A673 (cell line): Measurements from ENCODE around the gene GMPR. TPM values are rescaled to one million over a fixed set of nuclear protein-coding genes. Genes with fewer than 3 reads are reported as not detected.

Experiments
- BruUV-seq: library from RNA; stranded (reverse); fragments of 400-500 nt; replicated peaks from 2 replicates; lab custom pipeline; 2021; lab: Mats Ljungman, UMichigan
- CTCF ChIA-PET: fragments of 300-600 bp; sonication (Branson Sonifier 250); formaldehyde crosslinking; loops from one replicate; lab custom pipeline; 2022; ENCODE audit warnings: antibody characterized with exemption; lab: Charles Lee
- POLR2A ChIA-PET: fragments of 300-600 bp; sonication (Branson Sonifier 250); formaldehyde crosslinking; loops from one replicate; lab custom pipeline; 2022; ENCODE audit warnings: antibody characterized with exemption; ENCODE audit not compliant: low non-redundant PET; lab: Charles Lee
- DNase-seq: peaks from one replicate; pipeline ENCODE4 v3.0.0-alpha.2; 2015; ENCODE audit warnings: low spot score
- H3K27ac ChIP-seq: fragments of 200-600 bp; sonication (generic); 2 replicates; pipeline ENCODE4 v1.5.1; 2016; ENCODE audit warnings: mixed run types, low read depth, mild to moderate bottlenecking, mixed read lengths, antibody characterized with exemption, low read length; ENCODE audit not compliant: poor library complexity, severe bottlenecking
- H3K27me3 ChIP-seq: fragments of 200-600 bp; sonication (generic); replicated peaks from 2 replicates; pipeline ENCODE4 v1.6.1; 2017; ENCODE audit warnings: mixed run types, low read depth, mild to moderate bottlenecking, mixed read lengths, antibody characterized with exemption, low read length; ENCODE audit not compliant: insufficient read depth, poor library complexity
- H3K36me3 ChIP-seq: fragments of 200-600 bp; sonication (generic); 2 replicates; pipeline ENCODE4 v1.6.1; 2016; ENCODE audit warnings: mixed run types, mild to moderate bottlenecking, mixed read lengths, antibody characterized with exemption, low read length; ENCODE audit not compliant: insufficient read depth, poor library complexity, severe bottlenecking
- H3K4me1 ChIP-seq: fragments of 200-600 bp; sonication (generic); 2 replicates; pipeline ENCODE4 v1.6.1; 2017; ENCODE audit warnings: mixed run types, mild to moderate bottlenecking, mixed read lengths, antibody characterized with exemption, low read length; ENCODE audit not compliant: insufficient read depth, poor library complexity, severe bottlenecking
- H3K4me3 ChIP-seq: fragments of 200-600 bp; sonication (generic); 2 replicates; pipeline ENCODE4 v1.5.1; 2016; ENCODE audit warnings: low read depth, mixed run types, mild to moderate bottlenecking, mixed read lengths, low read length; ENCODE audit not compliant: poor library complexity, severe bottlenecking
- H3K9me3 ChIP-seq: fragments of 200-600 bp; sonication (generic); 2 replicates; pipeline ENCODE4 v1.6.1; 2016; ENCODE audit warnings: mixed run types, low read depth, mild to moderate bottlenecking, mixed read lengths, antibody characterized with exemption, low read length; ENCODE audit not compliant: poor library complexity, severe bottlenecking
- EZH2 ChIP-seq: fragments of 200-600 bp; sonication (generic); IDR thresholded peaks from 2 replicates; pipeline ENCODE4 v1.6.1; 2017; ENCODE audit warnings: borderline replicate concordance, low read depth, mild to moderate bottlenecking, mixed read lengths, antibody characterized with exemption, low read length; ENCODE audit not compliant: poor library complexity, severe bottlenecking
- intact Hi-C: fragments of 100-400 bp; cut with micrococcal nuclease; formaldehyde crosslinking; loops from one replicate; pipeline ENCODE4 v1.10.0; 2022; ENCODE audit not compliant: unreplicated experiment
- total RNA-seq: library from RNA; stranded (reverse); gene quantifications from 2 replicates; pipeline ENCODE4 v1.2.3, GENCODE V29; 2021
- TF ChIP-seq, protein P1 (sequence below): fragments of 300-800, 200-600 bp; sonication (generic); conservative IDR thresholded peaks from 2 replicates; pipeline ENCODE4 v1.5.1; 2017; ENCODE audit warnings: low read depth, mild to moderate bottlenecking, antibody characterized with exemption, low read length, moderate library complexity, mixed read lengths

GMPR gene
- total RNA-seq, 1 experiment from 2014 or later = 0.32 TPM

DNA sequence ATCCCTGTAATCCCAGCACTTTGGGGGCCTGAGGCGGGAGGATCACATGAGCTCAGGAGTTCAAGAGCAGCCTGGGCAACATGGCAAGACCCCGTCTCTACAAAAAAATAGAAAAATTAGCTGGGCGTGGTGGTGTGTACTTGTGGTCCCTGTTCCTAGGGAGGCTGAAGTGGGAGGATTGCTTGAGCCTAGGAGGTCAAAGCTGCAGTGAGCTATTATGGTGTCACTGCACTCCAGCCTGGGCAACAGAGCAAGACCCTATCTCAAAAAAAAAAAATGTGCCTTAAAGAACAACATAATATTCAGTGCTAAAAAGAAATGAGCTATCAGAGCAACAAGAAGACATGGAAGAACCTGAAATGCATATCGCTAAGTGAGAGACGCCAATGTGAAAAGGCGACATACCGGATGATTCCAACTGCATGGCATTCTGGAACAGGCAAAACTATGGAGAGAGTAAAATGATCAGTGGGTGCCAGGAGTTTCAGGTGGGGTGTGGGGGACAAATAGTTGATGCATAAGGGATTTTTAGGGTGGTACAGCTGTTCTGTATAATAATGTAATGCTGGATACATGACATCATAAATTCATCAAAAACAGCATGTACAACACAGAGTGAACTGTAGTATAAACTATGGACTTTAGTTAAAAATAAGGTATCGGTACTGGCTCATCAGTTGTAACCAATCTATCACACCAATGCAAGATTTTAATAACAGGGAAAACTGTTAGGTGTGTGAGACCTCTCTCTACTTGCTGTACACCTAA is 80.8 kb downstream of the GMPR start:
- TF ChIP-seq, protein P1, sequence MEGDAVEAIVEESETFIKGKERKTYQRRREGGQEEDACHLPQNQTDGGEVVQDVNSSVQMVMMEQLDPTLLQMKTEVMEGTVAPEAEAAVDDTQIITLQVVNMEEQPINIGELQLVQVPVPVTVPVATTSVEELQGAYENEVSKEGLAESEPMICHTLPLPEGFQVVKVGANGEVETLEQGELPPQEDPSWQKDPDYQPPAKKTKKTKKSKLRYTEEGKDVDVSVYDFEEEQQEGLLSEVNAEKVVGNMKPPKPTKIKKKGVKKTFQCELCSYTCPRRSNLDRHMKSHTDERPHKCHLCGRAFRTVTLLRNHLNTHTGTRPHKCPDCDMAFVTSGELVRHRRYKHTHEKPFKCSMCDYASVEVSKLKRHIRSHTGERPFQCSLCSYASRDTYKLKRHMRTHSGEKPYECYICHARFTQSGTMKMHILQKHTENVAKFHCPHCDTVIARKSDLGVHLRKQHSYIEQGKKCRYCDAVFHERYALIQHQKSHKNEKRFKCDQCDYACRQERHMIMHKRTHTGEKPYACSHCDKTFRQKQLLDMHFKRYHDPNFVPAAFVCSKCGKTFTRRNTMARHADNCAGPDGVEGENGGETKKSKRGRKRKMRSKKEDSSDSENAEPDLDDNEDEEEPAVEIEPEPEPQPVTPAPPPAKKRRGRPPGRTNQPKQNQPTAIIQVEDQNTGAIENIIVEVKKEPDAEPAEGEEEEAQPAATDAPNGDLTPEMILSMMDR = no peak
- no peak for TF ChIP-seq EZH2
- Histone ChIP-seq H3K27me3 (no peaks in the 10 kb centered on the region), H3K27ac (peak overlapping the region; percentile 72), H3K4me1 (peaks cover 54% of the 10 kb centered on the region), H3K9me3 (no peaks in the 10 kb centered on the region), H3K36me3 (no peaks in the 10 kb centered on the region), H3K4me3 (no peak overlapping the region)
- DNase-seq = no peak
- intact Hi-C loops = no loop called here
- BruUV-seq = no TSS peak
- CTCF ChIA-PET = interaction anchor here (0.6 kb wide), 1 partner anchor 13 kb away, joined by 3 read pairs; no protein-coding TSS in a partner anchor
- POLR2A ChIA-PET = no interaction called here

DNA sequence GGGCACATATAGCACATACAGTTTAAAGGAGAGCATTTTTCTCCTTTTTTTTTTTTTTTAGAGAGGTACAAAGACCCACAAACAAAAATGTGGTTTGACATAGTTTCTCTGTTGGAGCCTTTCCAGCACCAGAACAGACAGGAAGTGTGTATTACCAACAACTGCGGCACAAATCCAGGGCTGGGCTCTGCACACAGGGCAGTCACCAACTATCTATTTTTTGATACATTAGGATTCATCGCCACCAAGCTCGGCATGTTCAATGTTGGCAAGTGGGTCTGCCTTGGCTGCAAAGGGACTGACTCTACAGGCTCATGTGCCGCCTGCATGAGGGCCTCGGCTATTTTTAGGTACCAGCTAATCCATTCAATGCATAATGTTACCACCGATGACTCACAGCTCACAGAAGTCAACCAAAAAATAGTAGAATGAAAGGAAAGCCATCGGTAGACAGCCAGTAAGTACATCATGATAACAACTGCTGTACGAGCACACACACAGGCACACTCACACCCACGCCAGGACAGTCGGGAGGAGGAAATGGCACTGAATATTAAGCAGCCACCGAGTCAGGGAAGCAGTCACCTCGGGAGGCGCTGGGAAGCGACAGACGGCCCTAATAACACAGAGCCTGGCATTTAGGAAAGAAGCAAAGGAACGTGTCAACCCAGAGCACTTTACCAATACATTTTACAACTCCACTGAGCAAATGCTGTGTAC is 81.6 kb downstream of the GMPR start:
- peak overlapping the region; percentile 27 for H3K4me3 ChIP-seq
- no TSS peak for BruUV-seq
- H3K9me3 ChIP-seq = no peaks in the 10 kb centered on the region
- DNase-seq = peak; percentile 93
- no peak for TF ChIP-seq EZH2
- TF ChIP-seq, protein P1 = no peak
- POLR2A ChIA-PET = interaction anchor here (0.6 kb wide), 1 partner anchor 32 kb away, joined by 3 read pairs; no protein-coding TSS in a partner anchor
- no peaks in the 10 kb centered on the region for H3K27me3 ChIP-seq
- CTCF ChIA-PET = no interaction called here
- intact Hi-C loops = no loop called here
- H3K36me3 ChIP-seq = no peaks in the 10 kb centered on the region
- peaks cover 54% of the 10 kb centered on the region for H3K4me1 ChIP-seq
- H3K27ac ChIP-seq = peak overlapping the region; percentile 72

DNA sequence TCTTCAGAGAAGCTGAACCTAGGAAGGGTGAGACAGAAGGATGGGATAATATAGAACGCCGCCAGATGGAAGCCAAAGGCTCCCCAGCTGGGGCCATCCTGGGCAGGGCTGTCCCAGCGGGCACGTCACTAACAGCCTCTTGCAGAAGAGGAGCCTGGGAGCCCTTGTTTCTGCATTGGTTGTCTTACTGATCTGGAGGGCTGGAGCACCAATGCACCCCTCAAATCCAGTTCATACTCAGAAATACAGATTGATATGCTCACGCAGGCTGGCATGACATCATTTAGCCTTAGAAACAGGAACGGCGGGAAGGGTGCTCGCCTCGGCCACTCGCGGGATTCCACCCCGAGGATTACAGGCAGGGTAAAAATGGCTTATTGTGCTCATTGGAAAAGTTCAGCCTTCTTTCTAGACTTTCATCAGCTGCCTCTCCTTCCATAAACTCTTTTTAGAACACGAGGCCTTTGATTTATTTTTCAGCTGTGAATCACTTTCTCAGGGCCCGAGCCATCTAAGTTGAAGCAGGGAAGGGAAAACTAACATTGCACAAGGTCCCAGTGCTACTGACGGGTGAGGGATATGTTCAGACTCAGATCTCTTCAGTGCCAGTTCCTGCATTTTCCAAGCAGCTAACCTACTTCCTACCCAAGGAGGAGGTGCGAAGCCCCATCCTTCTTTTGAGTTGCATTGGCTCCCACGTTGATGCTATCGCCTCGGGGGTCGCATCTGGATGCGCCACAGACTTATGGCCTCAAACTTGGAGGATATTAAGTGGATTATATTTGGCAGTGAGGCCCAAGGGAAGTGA is 82.3 kb downstream of the GMPR start:
- Histone ChIP-seq H3K4me3 (peak overlapping the region; percentile 27), H3K4me1 (peaks cover 54% of the 10 kb centered on the region), H3K27me3 (no peaks in the 10 kb centered on the region), H3K9me3 (no peaks in the 10 kb centered on the region), H3K27ac (peak overlapping the region; percentile 72), H3K36me3 (no peaks in the 10 kb centered on the region)
- BruUV-seq = no TSS peak
- ChIA-PET CTCF (no interaction called here), POLR2A (interaction anchor here (0.6 kb wide), 1 partner anchor 32 kb away, joined by 3 read pairs; no protein-coding TSS in a partner anchor)
- DNase-seq = no peak
- intact Hi-C loops = no loop called here
- TF ChIP-seq, protein P1 = no peak
- no peak for TF ChIP-seq EZH2
